Measurements from ENCODE around the gene GYS2. TPM values are rescaled to one million over a fixed set of nuclear protein-coding genes. Genes with fewer than 3 reads are reported as not detected.

Gene GYS2
- total and polyA plus RNA-seq, 2 experiments from 2014 or later, result not detected

GRCh38 chr12:21573733-21574358 lies 30.8 kb downstream of the GYS2 start:
- Histone ChIP-seq H3K27ac (no peak overlapping the region), H3K36me3 (ENCODE audit: low read depth) (no peaks in the 10 kb centered on the region), H2AFZ (no peak overlapping the region), H3K9ac (no peak overlapping the region), H3K9me3 (ENCODE audit: low read depth) (no peaks in the 10 kb centered on the region), H3K4me1 (ENCODE audit: insufficient read depth) (no peaks in the 10 kb centered on the region), H3K4me3 (no peak overlapping the region), H4K20me1 (ENCODE audit: insufficient read depth) (no peaks in the 10 kb centered on the region), H3F3A (ENCODE audit: insufficient read depth) (no peaks in the 10 kb centered on the region), H3K4me2 (ENCODE audit: unreplicated experiment) (no peak overlapping the region), H3K27me3 (replicated peaks; ENCODE audit: insufficient read depth) (no peaks in the 10 kb centered on the region), H3K9me2 (ENCODE audit: insufficient read depth) (no peaks in the 10 kb centered on the region), H3K79me2 (ENCODE audit: insufficient read depth) (no peaks in the 10 kb centered on the region)
- in situ Hi-C loops (cut with MboI), result no loop called here
- DNase-seq, result no peak
- TF ChIP-seq EZH2 (IDR thresholded peaks at IDR 0.05; ENCODE audit: insufficient read depth, poor library complexity, severe bottlenecking) (no peak), EZH2phosphoT487 (IDR thresholded peaks at IDR 0.05; ENCODE audit: insufficient read depth, low read depth) (no peak)
- 57 to 62% methylated on average over 4 of the region's 4 CpGs for WGBS, 2 experiments (ENCODE audit: low coverage in 1 of 2, low lambda C conversion rate in 2 of 2, missing lambda C conversion rate in 2 of 2)

- H3K27ac ChIP-seq, result no peak overlapping the region
- TF ChIP-seq EZH2 (IDR thresholded peaks at IDR 0.05; ENCODE audit: insufficient read depth, poor library complexity, severe bottlenecking) (no peak), EZH2phosphoT487 (IDR thresholded peaks at IDR 0.05; ENCODE audit: insufficient read depth, low read depth) (no peak)
- H3K27me3 ChIP-seq (replicated peaks; ENCODE audit: insufficient read depth), result no peaks in the 10 kb centered on the region
- H3K9me3 ChIP-seq (ENCODE audit: low read depth), result no peaks in the 10 kb centered on the region
- no peaks in the 10 kb centered on the region for H3K79me2 ChIP-seq (ENCODE audit: insufficient read depth)
- H3K4me2 ChIP-seq (ENCODE audit: unreplicated experiment), result no peak overlapping the region
- no peaks in the 10 kb centered on the region for H3K9me2 ChIP-seq (ENCODE audit: insufficient read depth)
- no peaks in the 10 kb centered on the region for H3K36me3 ChIP-seq (ENCODE audit: low read depth)
- in situ Hi-C loops (cut with MboI), result no loop called here
- no peaks in the 10 kb centered on the region for H3K4me1 ChIP-seq (ENCODE audit: insufficient read depth)
- no peak overlapping the region for H3K4me3 ChIP-seq
- DNase-seq, result no peak
- no peak overlapping the region for H2AFZ ChIP-seq
- H3K9ac ChIP-seq, result no peak overlapping the region
- no peaks in the 10 kb centered on the region for H4K20me1 ChIP-seq (ENCODE audit: insufficient read depth)
- H3F3A ChIP-seq (ENCODE audit: insufficient read depth), result no peaks in the 10 kb centered on the region
- WGBS, 2 experiments (ENCODE audit: low coverage in 1 of 2, low lambda C conversion rate in 2 of 2, missing lambda C conversion rate in 2 of 2), result 49 to 53% methylated on average over 5 of the region's 5 CpGs
Measured at GRCh38 chr12:21571046-21571445, 33.6 kb downstream of the GYS2 start.

GRCh38 chr12:21568115-21568514 lies 36.5 kb downstream of the GYS2 start:
- in situ Hi-C loops (cut with MboI), result no loop called here
- no peaks in the 10 kb centered on the region for H3K4me1 ChIP-seq (ENCODE audit: insufficient read depth)
- H3K79me2 ChIP-seq (ENCODE audit: insufficient read depth), result no peaks in the 10 kb centered on the region
- no peak overlapping the region for H2AFZ ChIP-seq
- DNase-seq, result no peak
- H3K4me2 ChIP-seq (ENCODE audit: unreplicated experiment), result no peak overlapping the region
- no peaks in the 10 kb centered on the region for H3K9me3 ChIP-seq (ENCODE audit: low read depth)
- no peaks in the 10 kb centered on the region for H3K36me3 ChIP-seq (ENCODE audit: low read depth)
- H3F3A ChIP-seq (ENCODE audit: insufficient read depth), result no peaks in the 10 kb centered on the region
- no peaks in the 10 kb centered on the region for H3K9me2 ChIP-seq (ENCODE audit: insufficient read depth)
- 51 to 60% methylated on average over 4 of the region's 4 CpGs for WGBS, 2 experiments (ENCODE audit: low coverage in 1 of 2, low lambda C conversion rate in 2 of 2, missing lambda C conversion rate in 2 of 2)
- H4K20me1 ChIP-seq (ENCODE audit: insufficient read depth), result no peaks in the 10 kb centered on the region
- no peak overlapping the region for H3K9ac ChIP-seq
- no peak overlapping the region for H3K4me3 ChIP-seq
- H3K27ac ChIP-seq, result no peak overlapping the region
- TF ChIP-seq EZH2 (IDR thresholded peaks at IDR 0.05; ENCODE audit: insufficient read depth, poor library complexity, severe bottlenecking) (no peak), EZH2phosphoT487 (IDR thresholded peaks at IDR 0.05; ENCODE audit: insufficient read depth, low read depth) (no peak)
- no peaks in the 10 kb centered on the region for H3K27me3 ChIP-seq (replicated peaks; ENCODE audit: insufficient read depth)

- Histone ChIP-seq H3K9ac (no peak overlapping the region), H2AFZ (no peak overlapping the region), H3K79me2 (ENCODE audit: insufficient read depth) (no peaks in the 10 kb centered on the region), H3F3A (ENCODE audit: insufficient read depth) (no peaks in the 10 kb centered on the region), H3K9me2 (ENCODE audit: insufficient read depth) (no peaks in the 10 kb centered on the region), H3K4me3 (no peak overlapping the region), H3K9me3 (ENCODE audit: low read depth) (no peaks in the 10 kb centered on the region), H3K27ac (no peak overlapping the region), H3K27me3 (replicated peaks; ENCODE audit: insufficient read depth) (no peaks in the 10 kb centered on the region), H3K4me2 (ENCODE audit: unreplicated experiment) (no peak overlapping the region), H3K4me1 (ENCODE audit: insufficient read depth) (no peaks in the 10 kb centered on the region), H3K36me3 (ENCODE audit: low read depth) (no peaks in the 10 kb centered on the region), H4K20me1 (ENCODE audit: insufficient read depth) (no peaks in the 10 kb centered on the region)
- TF ChIP-seq EZH2phosphoT487 (IDR thresholded peaks at IDR 0.05; ENCODE audit: insufficient read depth, low read depth) (no peak), EZH2 (IDR thresholded peaks at IDR 0.05; ENCODE audit: insufficient read depth, poor library complexity, severe bottlenecking) (no peak)
- WGBS, 2 experiments (ENCODE audit: low coverage in 1 of 2, low lambda C conversion rate in 2 of 2, missing lambda C conversion rate in 2 of 2), result 65 to 66% methylated on average over 3 of the region's 3 CpGs
- in situ Hi-C loops (cut with MboI), result no loop called here
- DNase-seq, result no peak
Measured at GRCh38 chr12:21566907-21567394, 37.7 kb downstream of the GYS2 start.

All from GM23248 (cell line).